Erythroblast (primary cell): Measurements from ENCODE around the gene SHISA8.

Experiments
- GATA1 ChIP-seq: IDR thresholded peaks from 2 replicates; pipeline ENCODE4 v1.6.1; 2011; ENCODE audit warnings: low read depth, mild to moderate bottlenecking, control low read depth, low read length, moderate library complexity
- POLR2A ChIP-seq: IDR thresholded peaks from 2 replicates; pipeline ENCODE4 v1.6.1; 2011; ENCODE audit warnings: mild to moderate bottlenecking, low read length

DNA sequence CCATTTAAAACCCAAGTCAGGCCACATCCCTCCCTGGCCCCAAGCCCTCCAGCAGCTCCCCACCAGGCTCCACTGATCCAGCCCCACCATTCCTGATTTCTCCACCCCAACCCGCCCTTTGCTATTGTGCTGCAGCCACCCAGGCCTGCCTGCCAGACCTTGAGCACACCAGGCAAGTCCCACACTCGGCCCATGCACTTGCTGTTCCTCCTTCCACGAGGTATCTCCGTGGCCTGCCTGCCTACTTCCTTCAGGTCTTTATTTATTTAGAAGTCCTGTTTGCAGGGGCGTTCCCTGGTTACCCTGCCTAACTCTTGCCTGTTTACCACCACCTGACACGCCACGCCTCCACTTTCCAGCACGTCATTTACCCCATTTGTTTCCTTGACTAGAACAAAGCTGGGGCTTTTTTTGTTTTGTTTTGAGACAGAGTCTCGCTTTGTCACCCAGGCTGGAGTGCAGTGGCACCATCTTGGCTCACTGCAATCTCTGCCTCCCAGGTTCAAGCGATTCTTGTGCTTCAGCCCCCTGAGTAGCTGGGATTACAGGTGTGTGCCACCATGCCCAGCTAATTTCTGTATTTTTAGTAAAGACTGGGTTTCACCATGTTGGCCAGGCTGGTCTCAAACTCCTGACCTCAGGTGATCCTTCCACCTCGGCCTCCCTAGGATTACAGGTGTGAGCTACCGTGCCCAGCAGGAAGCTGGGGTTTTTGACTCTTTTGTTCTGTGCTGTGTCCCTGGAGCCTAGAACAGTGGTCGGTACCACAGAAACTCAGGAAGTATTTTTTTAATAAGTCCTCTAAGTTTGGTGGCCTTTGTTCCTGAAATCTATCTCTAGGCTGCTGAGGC is 25.3 kb upstream of the SHISA8 start:
- TF ChIP-seq POLR2A (no peak), GATA1 (no peak)
